Effector memory CD8-positive, alpha-beta T cell (primary cell): Measurements from ENCODE around the gene ROPN1B.
"Not testable (repeated sequence)": the region's sequence is repeated elsewhere in the genome, so short reads cannot be mapped to it uniquely, and the experiment has no call there.

Source experiments
- ATAC-seq: fragments of 150-1000 bp; cut with Tn5 transposase; replicated peaks from 2 replicates; pipeline ENCODE4 v1.10.0; 2021; ENCODE audit warnings: mild to moderate bottlenecking, moderate library complexity
- DNase-seq, 3 experiments: peaks; one replicate each; pipeline ENCODE4 v3.0.0; 2021
- H3K27ac Mint-ChIP-seq, 2 donors: one replicate each; pipeline ENCODE4 v1.8.0; 2022; ENCODE audit warnings: mild to moderate bottlenecking in 2 of 2, mixed read lengths in 2 of 2, moderate library complexity in 2 of 2
- H3K27me3 Mint-ChIP-seq, 2 donors: one replicate each; pipeline ENCODE4 v1.8.0; 2022; ENCODE audit warnings: mixed read lengths in 2 of 2
- H3K36me3 Mint-ChIP-seq: one replicate; pipeline ENCODE4 v1.8.0; 2022; ENCODE audit warnings: mild to moderate bottlenecking, moderate library complexity, mixed read lengths; ENCODE audit not compliant: insufficient read depth
- H3K4me1 Mint-ChIP-seq, 2 donors: one replicate each; pipeline ENCODE4 v1.8.0; 2022; ENCODE audit warnings: low read depth in 2 of 2, mixed read lengths in 2 of 2
- H3K4me3 Mint-ChIP-seq, 2 donors: one replicate each; pipeline ENCODE4 v1.8.0; 2022; ENCODE audit warnings: mild to moderate bottlenecking in 2 of 2, mixed read lengths in 2 of 2, moderate library complexity in 2 of 2
- H3K9me3 Mint-ChIP-seq, 2 donors: one replicate each; pipeline ENCODE4 v1.8.0; 2022; ENCODE audit warnings: mixed read lengths in 2 of 2

The ROPN1B gene

DNA sequence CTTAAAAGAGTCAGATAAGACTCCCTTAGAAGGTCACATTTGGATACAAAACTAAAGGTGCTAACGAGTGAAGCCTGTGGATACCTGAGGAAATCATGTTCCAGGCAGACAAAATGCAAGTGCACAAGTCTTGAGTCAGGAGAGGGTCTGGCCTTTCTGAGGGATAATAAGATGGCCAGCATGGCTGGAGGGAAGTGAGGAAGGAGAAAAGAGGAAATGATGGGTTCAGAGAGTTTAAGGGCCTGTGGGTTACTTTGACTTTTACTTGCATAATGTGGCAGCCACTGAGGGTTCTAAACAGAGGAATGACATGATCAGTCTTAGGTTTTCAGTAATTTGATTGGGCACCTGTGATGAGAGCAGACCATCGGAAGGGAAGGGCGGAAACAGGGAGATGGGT is 3.5 kb upstream of the ROPN1B start:
- H3K36me3 Mint-ChIP-seq, result no peaks in the 10 kb centered on the region
- H3K27ac Mint-ChIP-seq, result no peak overlapping the region
- ATAC-seq (no peak), DNase-seq (no peak)
- no peaks in the 10 kb centered on the region for H3K9me3 Mint-ChIP-seq
- no peaks in the 10 kb centered on the region for H3K4me1 Mint-ChIP-seq
- H3K4me3 Mint-ChIP-seq, result no peak overlapping the region
- peaks cover 0 to 3% of the 10 kb centered on the region in 2 donors for H3K27me3 Mint-ChIP-seq

- no peak for DNase-seq
- Mint-ChIP-seq H3K4me3 (no peak overlapping the region), H3K27me3 (peaks cover 10 to 12% of the 10 kb centered on the region in 2 donors), H3K9me3 (no peaks in the 10 kb centered on the region), H3K27ac (no peak overlapping the region), H3K4me1 (peaks cover under 1 to 1% of the 10 kb centered on the region in 2 donors), H3K36me3 (no peaks in the 10 kb centered on the region)
- no peak for ATAC-seq
Observed at GRCh38 chr3:125967156-125967555, 1.8 kb upstream of the ROPN1B start.

DNA sequence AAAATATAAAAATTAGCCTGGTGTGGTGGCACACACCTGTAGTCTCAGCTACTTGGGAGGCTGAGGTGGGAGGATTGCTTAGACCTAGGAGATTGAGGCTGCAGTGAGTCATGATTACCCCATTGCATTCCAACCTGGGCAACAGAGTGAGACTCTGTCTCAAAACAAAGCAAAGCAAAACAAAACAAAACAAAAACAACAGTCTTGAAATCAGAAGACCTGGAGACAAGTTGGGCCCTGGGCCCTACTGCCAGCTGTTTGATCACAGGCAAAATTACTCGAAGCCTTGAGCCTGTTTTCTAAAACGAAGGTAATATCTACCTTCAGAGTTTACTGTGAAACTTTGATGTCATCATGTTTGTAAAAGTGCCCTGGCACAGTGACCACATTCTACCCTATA is 857 bp upstream of the ROPN1B start:
- DNase-seq, H3K4me3 Mint-ChIP-seq, ATAC-seq, H3K9me3 Mint-ChIP-seq, H3K36me3 Mint-ChIP-seq, H3K4me1 Mint-ChIP-seq, H3K27ac Mint-ChIP-seq: not testable (repeated sequence)
- peaks cover 13 to 17% of the 10 kb centered on the region in 2 donors for H3K27me3 Mint-ChIP-seq

DNA sequence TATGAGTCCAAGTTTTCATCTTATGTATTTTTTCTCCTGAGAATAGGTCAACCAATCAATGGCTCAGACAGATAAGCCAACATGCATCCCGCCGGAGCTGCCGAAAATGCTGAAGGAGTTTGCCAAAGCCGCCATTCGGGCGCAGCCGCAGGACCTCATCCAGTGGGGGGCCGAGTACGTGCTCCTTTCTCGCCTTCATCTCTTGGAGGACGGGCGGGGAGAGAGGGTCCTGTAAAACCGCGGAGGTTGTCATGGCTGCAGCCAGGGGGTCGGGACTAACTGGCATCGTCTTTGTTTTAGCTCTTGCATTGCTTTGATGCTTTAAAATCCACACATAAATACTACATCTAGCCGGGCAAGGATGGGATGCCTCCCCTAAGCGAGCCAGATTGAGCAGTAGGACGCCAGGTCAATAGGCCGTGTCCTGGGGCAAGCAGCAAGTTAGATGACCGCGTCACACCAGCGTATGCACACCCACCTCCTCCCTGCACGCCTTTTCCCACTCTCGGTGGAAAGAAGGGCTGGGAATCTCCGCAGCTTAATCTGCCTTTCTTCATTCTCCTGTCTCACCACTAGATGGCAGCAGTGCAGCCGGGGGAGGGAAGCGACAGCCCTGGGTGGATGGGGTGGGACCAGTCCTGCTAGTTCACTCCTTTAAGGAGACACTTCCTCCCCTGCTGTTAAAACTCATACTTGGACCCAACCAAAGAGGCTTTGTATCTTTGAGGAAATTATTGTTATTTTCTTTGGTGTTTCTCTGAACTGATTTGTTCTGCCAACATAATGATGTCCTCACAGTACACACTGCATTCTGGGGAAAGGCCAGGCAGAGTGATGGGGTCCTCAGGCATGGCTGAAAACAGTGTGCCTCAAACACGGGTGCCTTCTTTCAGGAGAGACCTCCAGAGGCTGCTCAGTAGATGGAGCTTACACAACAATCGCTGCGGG is 3.3 kb downstream of the ROPN1B start:
- not testable (repeated sequence) for H3K4me1 Mint-ChIP-seq, H3K9me3 Mint-ChIP-seq, H3K27ac Mint-ChIP-seq, H3K36me3 Mint-ChIP-seq
- peak; percentile 15 to 44 (median 28) for DNase-seq
- peak overlapping the region; percentile 54 to 58 for H3K4me3 Mint-ChIP-seq
- peaks cover 13 to 30% of the 10 kb centered on the region in 2 donors for H3K27me3 Mint-ChIP-seq
- peak; percentile 71 for ATAC-seq

GRCh38 chr3:125975245-125976002 is 6.4 kb downstream of the ROPN1B start:
- not testable (repeated sequence) for DNase-seq

GRCh38 chr3:125976003-125976390 is 7.0 kb downstream of the ROPN1B start:
- not testable (repeated sequence) for DNase-seq, H3K9me3 Mint-ChIP-seq, H3K4me3 Mint-ChIP-seq, ATAC-seq, H3K27ac Mint-ChIP-seq, H3K4me1 Mint-ChIP-seq, H3K36me3 Mint-ChIP-seq
- H3K27me3 Mint-ChIP-seq, result peaks cover 13 to 30% of the 10 kb centered on the region in 2 donors

More at GRCh38 chr3:125975245-125976002, 6.4 kb downstream of the ROPN1B start:
- H3K27me3 Mint-ChIP-seq, result peaks cover 13 to 30% of the 10 kb centered on the region in 2 donors
- not testable (repeated sequence) for H3K4me1 Mint-ChIP-seq, H3K9me3 Mint-ChIP-seq, H3K27ac Mint-ChIP-seq, H3K36me3 Mint-ChIP-seq, ATAC-seq, H3K4me3 Mint-ChIP-seq

DNA sequence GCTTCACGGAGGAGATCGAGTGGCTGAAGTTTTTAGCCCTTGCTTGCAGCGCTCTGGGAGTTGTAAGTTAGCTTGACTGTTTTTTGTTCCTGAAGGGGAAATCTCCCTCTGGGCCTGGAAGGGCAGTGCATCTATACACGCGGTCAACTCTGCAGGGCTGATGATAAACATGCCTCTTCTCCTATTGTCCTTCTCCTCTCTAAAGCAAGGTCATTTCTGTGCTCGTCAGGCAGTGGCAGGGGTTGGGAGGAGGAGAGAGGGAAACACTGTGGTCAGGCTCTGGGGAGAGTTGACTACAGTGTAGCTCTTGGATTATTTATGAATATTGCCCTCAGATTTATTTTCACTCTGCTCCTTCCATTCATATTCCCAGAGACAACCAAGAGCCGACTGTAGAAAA is 8.1 kb downstream of the ROPN1B start:
- ATAC-seq, H3K9me3 Mint-ChIP-seq, DNase-seq, H3K4me3 Mint-ChIP-seq, H3K36me3 Mint-ChIP-seq, H3K4me1 Mint-ChIP-seq, H3K27ac Mint-ChIP-seq: not testable (repeated sequence)
- H3K27me3 Mint-ChIP-seq, result peaks cover 4 to 19% of the 10 kb centered on the region in 2 donors

DNA sequence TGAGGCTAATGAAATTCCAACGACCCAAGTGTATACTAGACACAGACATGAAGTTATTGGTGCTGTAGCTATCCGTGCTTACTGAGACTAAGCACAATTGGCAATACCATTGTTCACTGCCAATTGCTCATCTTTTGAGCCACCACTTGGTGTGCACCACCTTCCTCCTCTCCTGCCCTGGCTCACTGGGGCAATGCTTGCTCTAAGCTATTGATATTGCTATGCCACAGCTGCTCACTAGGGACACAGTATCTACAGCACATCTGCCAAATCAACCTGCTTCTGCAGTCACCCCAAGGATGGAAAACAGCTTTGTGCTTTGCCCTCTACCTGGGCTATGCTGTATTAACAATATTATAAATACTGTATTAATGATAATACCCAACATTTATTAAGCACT is 16.0 kb downstream of the ROPN1B start:
- not testable (repeated sequence) for H3K9me3 Mint-ChIP-seq, H3K4me3 Mint-ChIP-seq, DNase-seq, H3K36me3 Mint-ChIP-seq, H3K27ac Mint-ChIP-seq, H3K27me3 Mint-ChIP-seq
- peak; percentile 79 for ATAC-seq
- peaks cover 3 to 11% of the 10 kb centered on the region in 2 donors for H3K4me1 Mint-ChIP-seq

GRCh38 chr3:125990253-125990970 is 21.4 kb downstream of the ROPN1B start:
- Mint-ChIP-seq H3K27ac (peak overlapping the region; percentile 87 to 98), H3K4me3 (peak overlapping the region; percentile 90 to 95), H3K36me3 (peaks cover 4% of the 10 kb centered on the region), H3K9me3 (no peaks in the 10 kb centered on the region), H3K4me1 (peaks cover 3 to 14% of the 10 kb centered on the region in 2 donors), H3K27me3 (peaks cover 0 to 18% of the 10 kb centered on the region in 2 donors)
- DNase-seq (peak; percentile 40 to 69 (median 44)), ATAC-seq (peak; percentile 92)

DNA sequence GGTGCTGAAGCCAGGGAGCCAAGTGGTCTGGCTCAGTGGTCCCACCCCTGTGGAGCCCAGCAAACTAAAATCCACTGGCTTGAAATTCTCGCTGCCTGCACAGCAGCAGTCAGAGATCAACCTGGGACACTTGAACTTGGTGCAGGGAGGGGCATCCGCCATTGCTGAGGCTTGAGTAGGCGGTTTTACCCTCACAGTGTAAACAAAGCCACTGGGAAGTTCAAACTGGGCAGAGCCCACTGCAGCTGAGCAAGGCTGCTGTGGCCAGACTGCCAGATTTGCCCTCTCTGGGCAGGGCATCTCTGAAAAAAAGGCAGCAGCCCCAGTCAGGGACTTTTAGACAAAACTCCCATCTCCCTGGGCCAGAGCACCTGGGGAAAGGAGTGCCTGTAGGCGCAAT is 27.8 kb downstream of the ROPN1B start:
- H3K4me3 Mint-ChIP-seq, DNase-seq, ATAC-seq, H3K27me3 Mint-ChIP-seq, H3K27ac Mint-ChIP-seq, H3K4me1 Mint-ChIP-seq, H3K36me3 Mint-ChIP-seq: not testable (repeated sequence)
- H3K9me3 Mint-ChIP-seq, result peaks cover 0 to 21% of the 10 kb centered on the region in 2 donors

DNA sequence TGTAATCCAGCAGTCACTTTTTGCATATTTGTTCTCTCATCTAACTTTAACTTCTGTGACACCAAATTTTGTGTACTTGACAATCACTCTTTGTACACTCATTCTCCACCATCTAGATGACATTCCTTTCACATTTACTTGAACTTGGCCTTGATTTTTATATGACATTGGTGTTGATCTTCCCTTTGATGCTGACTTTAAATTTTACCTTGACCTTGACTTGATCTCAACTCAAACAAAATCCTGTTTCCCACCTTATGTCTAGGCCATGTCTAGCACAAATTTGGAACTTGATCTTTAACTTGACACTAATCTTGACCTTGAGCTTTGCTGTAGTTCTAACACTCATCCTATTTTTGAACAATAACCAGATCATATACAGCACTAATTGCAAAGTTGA is 33.2 kb downstream of the ROPN1B start:
- Mint-ChIP-seq H3K4me3 (no peak overlapping the region), H3K27me3 (peaks cover 0 to 5% of the 10 kb centered on the region in 2 donors), H3K27ac (no peak overlapping the region), H3K9me3 (peaks cover 0 to 21% of the 10 kb centered on the region in 2 donors), H3K4me1 (no peaks in the 10 kb centered on the region), H3K36me3 (no peaks in the 10 kb centered on the region)
- DNase-seq (no peak), ATAC-seq (no peak)

DNA sequence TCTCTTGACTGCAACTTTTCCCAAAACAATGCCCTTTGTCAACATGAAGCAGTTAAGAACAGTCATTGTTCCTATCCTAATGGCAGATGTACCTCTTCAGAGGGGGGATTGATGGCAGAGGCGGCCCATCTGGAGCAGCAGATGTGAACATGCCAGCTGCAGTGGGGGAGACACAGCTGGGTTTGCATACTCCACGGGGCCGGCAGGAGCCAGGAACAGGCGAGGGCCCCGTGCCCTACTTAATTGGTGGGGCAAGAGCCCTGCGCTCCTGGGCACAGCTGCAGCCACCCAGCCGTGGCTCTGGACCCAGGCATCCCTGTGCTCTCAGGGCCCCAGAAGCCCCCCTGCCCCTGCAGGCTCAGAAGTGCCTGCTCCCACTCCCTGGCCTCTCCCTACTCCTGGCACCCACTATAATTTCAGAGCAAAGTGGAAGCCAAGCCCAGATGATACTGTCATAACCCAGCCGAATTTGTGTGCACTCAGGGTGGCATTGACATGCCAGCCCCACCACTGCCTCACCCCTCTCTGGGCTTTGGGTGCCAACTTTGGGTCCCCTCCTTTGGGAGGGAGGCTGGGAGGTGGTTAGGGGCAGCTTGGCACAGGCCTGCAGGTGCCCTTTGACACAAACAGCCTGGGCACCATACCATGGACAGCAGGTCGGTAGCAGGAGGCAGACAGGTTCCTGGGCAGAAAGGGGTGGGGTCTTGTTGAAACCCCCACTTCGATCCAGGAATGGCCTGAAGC is 34.6 kb downstream of the ROPN1B start:
- Mint-ChIP-seq H3K4me3 (no peak overlapping the region), H3K4me1 (no peaks in the 10 kb centered on the region), H3K27ac (no peak overlapping the region), H3K36me3 (no peaks in the 10 kb centered on the region), H3K9me3 (peaks cover 0 to 16% of the 10 kb centered on the region in 2 donors), H3K27me3 (peaks cover 0 to 3% of the 10 kb centered on the region in 2 donors)
- no peak for DNase-seq
- no peak for ATAC-seq
